Peyer's patch (tissue), 4 donors: Measurements from ENCODE around the gene GULP1. TPM values are rescaled to one million over a fixed set of nuclear protein-coding genes. Genes with fewer than 3 reads are reported as not detected.

Source experiments
- DNase-seq, 3 donors: peaks; one replicate each; pipeline ENCODE4 v3.0.0-alpha.2; 2017 to 2019
- H3K27ac ChIP-seq, 4 donors: fragments of 200-600 bp; sonication (generic); one replicate each; pipeline ENCODE4 v1.5.1; 2016 to 2019
- H3K27me3 ChIP-seq, 2 donors: fragments of 200-600 bp; sonication (generic); one replicate each; pipeline ENCODE4 v1.5.1; 2019
- H3K36me3 ChIP-seq, 3 donors: fragments of 200-600 bp; sonication (generic); one replicate each; pipeline ENCODE4 v1.5.1; 2016 to 2019
- H3K4me1 ChIP-seq, 4 donors: fragments of 200-600 bp; sonication (generic); one replicate each; pipeline ENCODE4 v1.5.1; 2016 to 2019
- H3K4me3 ChIP-seq, 4 donors: fragments of 200-600 bp; sonication (generic); 1 replicate in 3 of 4; 2 replicates in 1 of 4; pipeline ENCODE4 v1.5.1; 2016 to 2019; ENCODE audit warnings: mild to moderate bottlenecking in 1 of 4
- H3K9me3 ChIP-seq, 4 donors: fragments of 200-600 bp; sonication (generic); one replicate each; pipeline ENCODE4 v1.5.1; 2016 to 2019; ENCODE audit warnings: mild to moderate bottlenecking in 1 of 4
- POLR2A ChIP-seq, 2 donors: fragments of 450-650 bp; IDR thresholded peaks; one replicate each; pipeline ENCODE4 v1.5.1; 2017; ENCODE audit warnings: antibody characterized with exemption in 2 of 2, mild to moderate bottlenecking in 2 of 2, moderate library complexity in 2 of 2
- total RNA-seq, 4 donors: library from RNA; depleted of rRNA; stranded (reverse); fragments of >200 nt; gene quantifications; one replicate each; pipeline ENCODE4 v1.1.0, GENCODE V29; 2016
- TF ChIP-seq, protein P1 (sequence below), 6 experiments: fragments of 450-650 bp in 4 of 6; fragments of 200-600 bp in 2 of 6; sonication (generic) in 1 of 6; IDR thresholded peaks; one replicate each; pipeline ENCODE4 v1.5.1; 2017 to 2019; ENCODE audit warnings: antibody characterized with exemption in 6 of 6, mild to moderate bottlenecking in 3 of 6, moderate library complexity in 1 of 6

GULP1 gene
- total RNA-seq, 4 donors from 2014 or later = 18.8 to 101 (median 29.3) TPM

DNA sequence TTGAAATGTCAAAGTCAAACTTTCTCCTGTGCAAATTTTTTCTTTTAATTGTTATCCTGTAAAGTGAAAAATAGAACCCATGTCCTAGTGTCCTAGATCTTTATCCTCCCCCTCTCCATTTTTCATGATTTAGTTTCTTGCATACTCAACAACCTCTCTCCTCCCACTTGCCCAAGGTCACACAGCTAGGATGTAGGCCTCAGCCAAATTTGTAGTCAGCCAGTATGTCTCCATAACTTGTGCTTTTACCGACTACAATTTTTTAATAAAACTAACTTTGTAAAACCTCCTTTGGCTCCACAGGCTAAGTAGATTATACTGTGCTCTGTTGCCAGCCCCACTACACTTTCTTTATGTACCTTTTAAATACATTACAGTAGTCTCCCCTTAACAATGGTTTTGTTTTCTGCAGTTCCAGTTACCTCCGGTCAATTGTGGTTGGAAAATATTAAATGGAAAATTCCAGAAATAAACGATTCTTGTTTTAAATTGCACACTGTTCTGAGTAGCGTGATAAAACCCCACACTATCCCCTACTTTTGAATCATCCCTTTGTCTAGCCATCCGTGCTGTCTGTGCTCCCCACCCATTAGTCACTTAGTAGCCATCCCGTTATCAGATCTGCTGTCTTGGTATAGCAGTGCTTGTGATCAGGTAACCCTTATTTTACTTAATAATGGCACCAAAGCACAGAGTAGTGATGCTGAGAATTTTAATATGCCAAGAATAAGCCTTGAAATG lies 22.8 kb downstream of the GULP1 start:
- H3K36me3 ChIP-seq = no peaks in the 10 kb centered on the region
- DNase-seq = no peak
- no peaks in the 10 kb centered on the region for H3K9me3 ChIP-seq
- H3K27ac ChIP-seq = no peak overlapping the region
- no peak overlapping the region for H3K4me3 ChIP-seq
- no peak for TF ChIP-seq POLR2A (IDR thresholded peaks at IDR 0.05)
- TF ChIP-seq, protein P1, sequence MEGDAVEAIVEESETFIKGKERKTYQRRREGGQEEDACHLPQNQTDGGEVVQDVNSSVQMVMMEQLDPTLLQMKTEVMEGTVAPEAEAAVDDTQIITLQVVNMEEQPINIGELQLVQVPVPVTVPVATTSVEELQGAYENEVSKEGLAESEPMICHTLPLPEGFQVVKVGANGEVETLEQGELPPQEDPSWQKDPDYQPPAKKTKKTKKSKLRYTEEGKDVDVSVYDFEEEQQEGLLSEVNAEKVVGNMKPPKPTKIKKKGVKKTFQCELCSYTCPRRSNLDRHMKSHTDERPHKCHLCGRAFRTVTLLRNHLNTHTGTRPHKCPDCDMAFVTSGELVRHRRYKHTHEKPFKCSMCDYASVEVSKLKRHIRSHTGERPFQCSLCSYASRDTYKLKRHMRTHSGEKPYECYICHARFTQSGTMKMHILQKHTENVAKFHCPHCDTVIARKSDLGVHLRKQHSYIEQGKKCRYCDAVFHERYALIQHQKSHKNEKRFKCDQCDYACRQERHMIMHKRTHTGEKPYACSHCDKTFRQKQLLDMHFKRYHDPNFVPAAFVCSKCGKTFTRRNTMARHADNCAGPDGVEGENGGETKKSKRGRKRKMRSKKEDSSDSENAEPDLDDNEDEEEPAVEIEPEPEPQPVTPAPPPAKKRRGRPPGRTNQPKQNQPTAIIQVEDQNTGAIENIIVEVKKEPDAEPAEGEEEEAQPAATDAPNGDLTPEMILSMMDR (IDR thresholded peaks at IDR 0.05) = no peak
- no peaks in the 10 kb centered on the region for H3K4me1 ChIP-seq
- no peaks in the 10 kb centered on the region for H3K27me3 ChIP-seq

GRCh38 chr2:188315750-188316149 lies 24.1 kb downstream of the GULP1 start:
- TF ChIP-seq POLR2A (IDR thresholded peaks at IDR 0.05) = no peak
- TF ChIP-seq, protein P1 (IDR thresholded peaks at IDR 0.05) = no peak
- no peaks in the 10 kb centered on the region for H3K9me3 ChIP-seq
- no peak overlapping the region for H3K27ac ChIP-seq

GRCh38 chr2:188316342-188316741 lies 24.7 kb downstream of the GULP1 start:
- H3K36me3 ChIP-seq = no peaks in the 10 kb centered on the region
- H3K27ac ChIP-seq = no peak overlapping the region
- no peak for TF ChIP-seq POLR2A (IDR thresholded peaks at IDR 0.05)
- TF ChIP-seq, protein P1 (IDR thresholded peaks at IDR 0.05) = no peak
- H3K27me3 ChIP-seq = no peaks in the 10 kb centered on the region
- no peaks in the 10 kb centered on the region for H3K4me1 ChIP-seq
- H3K4me3 ChIP-seq = no peak overlapping the region
- no peak for DNase-seq
- no peaks in the 10 kb centered on the region for H3K9me3 ChIP-seq

More at GRCh38 chr2:188315750-188316149, 24.1 kb downstream of the GULP1 start:
- Histone ChIP-seq H3K27me3 (no peaks in the 10 kb centered on the region), H3K4me1 (no peaks in the 10 kb centered on the region), H3K36me3 (no peaks in the 10 kb centered on the region), H3K4me3 (no peak overlapping the region)
- no peak for DNase-seq

- no peaks in the 10 kb centered on the region for H3K9me3 ChIP-seq
- no peak for DNase-seq
- H3K27me3 ChIP-seq = no peaks in the 10 kb centered on the region
- no peaks in the 10 kb centered on the region for H3K36me3 ChIP-seq
- no peak overlapping the region for H3K4me3 ChIP-seq
- no peaks in the 10 kb centered on the region for H3K4me1 ChIP-seq
- no peak overlapping the region for H3K27ac ChIP-seq
- no peak for TF ChIP-seq POLR2A (IDR thresholded peaks at IDR 0.05)
- TF ChIP-seq, protein P1 (IDR thresholded peaks at IDR 0.05) = no peak
Measured at GRCh38 chr2:188316791-188317423, 25.2 kb downstream of the GULP1 start.

DNA sequence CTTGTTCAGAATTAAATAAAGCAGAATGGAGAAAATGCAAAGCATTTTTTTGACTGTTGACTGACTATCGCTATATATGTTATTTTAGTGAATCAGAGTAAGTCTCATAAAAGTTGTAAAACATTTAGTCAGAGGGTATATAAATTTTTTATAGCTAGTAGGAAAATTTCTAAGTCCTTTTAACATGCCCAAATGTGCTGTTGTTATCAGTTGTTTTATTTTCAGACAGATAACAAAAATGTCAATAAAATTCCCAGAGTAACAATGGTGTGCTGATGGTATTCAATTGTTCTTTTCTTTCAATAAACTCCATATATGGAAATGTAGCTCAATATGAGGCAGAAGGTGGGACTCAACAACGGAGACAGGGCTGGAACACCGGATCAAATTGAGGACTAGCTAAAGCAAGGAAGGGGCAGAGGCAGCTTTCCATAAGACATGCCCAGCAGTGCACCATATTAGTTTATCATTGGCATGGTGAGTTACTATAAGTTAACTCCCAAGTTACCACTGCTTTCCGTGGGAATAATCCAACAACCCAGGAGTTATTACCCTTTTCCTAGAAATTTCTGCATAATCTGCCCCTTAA lies 26.6 kb downstream of the GULP1 start:
- Histone ChIP-seq H3K36me3 (no peaks in the 10 kb centered on the region), H3K4me1 (peaks cover 0 to 4% (median 0%) of the 10 kb centered on the region in 4 donors), H3K4me3 (no peak overlapping the region), H3K9me3 (no peaks in the 10 kb centered on the region), H3K27me3 (no peaks in the 10 kb centered on the region), H3K27ac (no peak overlapping the region)
- TF ChIP-seq, protein P1 (IDR thresholded peaks at IDR 0.05) = no peak
- no peak for TF ChIP-seq POLR2A (IDR thresholded peaks at IDR 0.05)
- no peak for DNase-seq
